ENCODE results near the gene UCK2.

UCK2 gene

GRCh38 chr1:165886983-165887382 is 59.6 kb downstream of the UCK2 start:
- no peak for TF ChIP-seq CTCF (IDR thresholded peaks at IDR 0.05; ENCODE audit: borderline replicate concordance, control extremely low read depth, extremely low read depth, insufficient read depth, missing control alignments)
- DNase-seq (ENCODE audit: low spot score), result no peak
- in situ Hi-C loops (cut with MboI; ENCODE audit: low sequenced_read_pairs, unreplicated experiment), result no loop called here

DNA sequence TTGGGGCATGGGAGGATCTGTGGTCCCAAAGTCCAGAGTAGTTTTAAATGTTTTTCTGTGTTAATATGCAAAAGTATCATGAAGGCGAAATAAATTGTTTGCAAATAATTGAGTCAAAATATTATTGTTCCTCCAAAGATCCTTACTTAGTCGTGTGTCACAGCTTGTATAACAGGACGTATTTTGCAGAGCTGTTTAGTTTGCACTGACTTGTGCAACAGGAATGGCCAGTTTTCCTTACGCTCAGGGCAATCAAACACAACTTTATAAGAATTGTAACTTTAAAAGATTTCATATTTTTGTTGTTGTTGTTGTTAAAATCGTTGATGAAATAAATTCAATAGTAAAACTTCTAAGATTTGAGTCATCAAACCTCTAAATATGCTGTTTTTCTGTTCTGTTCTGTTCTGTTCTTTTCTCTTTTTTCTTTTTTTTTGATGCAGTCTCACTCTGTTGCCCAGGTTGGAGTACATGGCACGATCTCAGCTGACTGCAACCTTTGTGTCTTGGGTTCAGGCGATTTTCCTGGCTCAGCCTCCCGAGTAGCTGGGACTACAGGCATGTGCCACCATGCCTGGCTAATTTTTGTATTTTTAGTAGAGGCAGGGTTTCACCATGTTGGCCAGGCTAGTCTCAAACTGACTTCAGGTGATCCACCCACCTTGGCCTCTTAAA is 60.6 kb downstream of the UCK2 start:
- in situ Hi-C loops (cut with MboI; ENCODE audit: low sequenced_read_pairs, unreplicated experiment), result no loop called here
- TF ChIP-seq CTCF (IDR thresholded peaks at IDR 0.05; ENCODE audit: borderline replicate concordance, control extremely low read depth, extremely low read depth, insufficient read depth, missing control alignments), result no peak
- DNase-seq (ENCODE audit: low spot score), result no peak

DNA sequence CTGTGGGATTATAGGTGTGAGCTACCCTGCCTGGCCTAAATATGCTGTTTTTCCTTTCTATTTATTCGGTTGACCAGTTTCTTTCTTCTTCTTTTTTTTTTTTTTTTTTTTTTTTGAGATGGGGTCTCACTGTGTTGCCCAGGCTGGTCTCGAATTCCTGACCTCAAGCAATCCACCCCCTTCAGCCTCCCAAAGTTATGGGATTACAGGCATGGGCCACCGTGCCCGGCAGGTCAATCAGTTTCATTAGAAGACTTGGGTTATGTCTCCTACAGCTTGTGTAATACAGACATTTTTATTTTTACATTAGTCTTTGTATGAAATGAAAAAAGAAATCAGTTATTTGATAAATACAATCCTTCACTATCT is 61.1 kb downstream of the UCK2 start:
- DNase-seq (ENCODE audit: low spot score), result no peak
- in situ Hi-C loops (cut with MboI; ENCODE audit: low sequenced_read_pairs, unreplicated experiment), result no loop called here
- TF ChIP-seq CTCF (IDR thresholded peaks at IDR 0.05; ENCODE audit: borderline replicate concordance, control extremely low read depth, extremely low read depth, insufficient read depth, missing control alignments), result no peak

DNA sequence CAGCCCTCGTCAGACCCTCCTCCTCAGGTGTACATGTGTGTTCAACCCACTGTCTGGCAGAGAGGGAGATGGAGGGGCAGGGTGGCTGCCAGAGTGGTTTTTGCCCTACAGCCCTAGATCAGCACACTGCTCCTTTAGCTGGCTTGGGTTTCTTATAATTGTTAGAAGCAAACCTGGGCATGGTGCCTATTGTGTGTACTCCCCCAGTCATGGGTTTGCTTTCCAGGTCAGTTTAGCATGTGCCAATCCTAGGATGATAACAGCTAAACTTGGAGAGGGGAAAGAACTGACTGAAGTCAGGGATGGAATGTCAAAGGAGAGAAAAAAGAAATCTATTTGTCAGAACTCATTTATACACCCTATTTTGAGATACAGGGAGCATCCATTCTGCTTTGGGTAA is 63.3 kb downstream of the UCK2 start:
- in situ Hi-C loops (cut with MboI; ENCODE audit: low sequenced_read_pairs, unreplicated experiment), result no loop called here
- TF ChIP-seq CTCF (IDR thresholded peaks at IDR 0.05; ENCODE audit: borderline replicate concordance, control extremely low read depth, extremely low read depth, insufficient read depth, missing control alignments), result no peak
- DNase-seq (ENCODE audit: low spot score), result no peak

DNA sequence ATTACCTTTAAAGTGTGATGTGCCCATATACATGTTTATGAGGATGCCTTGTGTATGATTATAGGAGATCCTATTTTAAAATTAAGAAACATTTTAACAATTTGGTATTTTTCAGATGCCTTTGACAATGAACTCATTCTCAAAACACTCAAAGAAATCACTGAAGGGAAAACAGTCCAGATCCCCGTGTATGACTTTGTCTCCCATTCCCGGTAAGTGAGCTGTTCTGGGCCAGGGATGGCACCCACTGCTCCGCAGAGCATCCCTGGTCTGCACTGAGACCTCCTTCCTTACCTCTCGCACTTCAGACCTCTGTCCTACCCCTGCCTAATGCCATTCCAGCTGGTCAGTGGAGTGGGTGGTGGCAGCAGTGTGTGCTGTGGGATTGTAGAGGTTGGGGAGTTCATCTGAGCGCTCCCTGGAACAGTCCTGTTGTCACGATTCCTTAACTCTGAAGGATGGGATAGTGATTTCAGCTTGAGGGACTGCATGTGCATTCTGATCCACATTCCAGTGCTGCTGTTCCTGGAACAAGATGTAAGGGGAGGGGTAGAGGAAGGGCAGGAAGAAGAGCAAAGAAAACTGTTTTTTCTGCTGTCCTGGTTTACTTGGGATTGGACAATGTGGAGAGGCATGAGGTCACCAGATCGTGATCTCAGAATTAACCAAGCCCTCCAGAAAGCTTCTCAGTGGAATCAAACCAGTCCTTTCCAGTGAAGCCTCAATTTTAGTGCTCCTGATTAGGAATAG is 63.9 kb downstream of the UCK2 start:
- in situ Hi-C loops (cut with MboI; ENCODE audit: low sequenced_read_pairs, unreplicated experiment), result no loop called here
- DNase-seq (ENCODE audit: low spot score), result no peak
- TF ChIP-seq CTCF (IDR thresholded peaks at IDR 0.05; ENCODE audit: borderline replicate concordance, control extremely low read depth, extremely low read depth, insufficient read depth, missing control alignments), result no peak

- TF ChIP-seq CTCF (IDR thresholded peaks at IDR 0.05; ENCODE audit: borderline replicate concordance, control extremely low read depth, extremely low read depth, insufficient read depth, missing control alignments), result no peak
- in situ Hi-C loops (cut with MboI; ENCODE audit: low sequenced_read_pairs, unreplicated experiment), result no loop called here
- no peak for DNase-seq (ENCODE audit: low spot score)
These were observed 65.5 kb downstream of the UCK2 start for GRCh38 chr1:165892935-165893334.

All from GM13976 (cell line).